ENCODE data around the gene SPDYE2.
"Not testable (repeated sequence)": the region's sequence is repeated elsewhere in the genome, so short reads cannot be mapped to it uniquely, and the experiment has no call there.

DNA sequence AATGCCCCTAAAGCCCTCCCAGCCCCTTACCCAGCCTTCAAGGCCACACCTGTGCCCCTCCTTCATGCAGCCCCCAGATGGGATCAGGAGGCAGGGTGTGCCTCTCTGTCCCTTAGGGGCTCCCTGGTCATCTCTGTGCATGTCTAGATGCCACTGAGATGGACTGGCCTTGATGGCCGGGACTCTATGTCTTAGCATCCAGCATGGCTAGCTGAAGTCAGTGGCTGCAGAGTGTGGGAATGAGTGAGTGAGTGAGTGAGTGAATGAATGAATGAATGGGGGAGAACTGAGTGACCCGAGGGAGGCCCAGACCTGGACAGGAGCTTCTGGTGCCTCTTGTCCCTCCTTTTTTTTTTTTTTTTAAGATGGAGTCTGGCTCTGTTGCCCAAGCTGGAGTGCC is 18.9 kb upstream of the SPDYE2 start:
- TF ChIP-seq, protein P1, sequence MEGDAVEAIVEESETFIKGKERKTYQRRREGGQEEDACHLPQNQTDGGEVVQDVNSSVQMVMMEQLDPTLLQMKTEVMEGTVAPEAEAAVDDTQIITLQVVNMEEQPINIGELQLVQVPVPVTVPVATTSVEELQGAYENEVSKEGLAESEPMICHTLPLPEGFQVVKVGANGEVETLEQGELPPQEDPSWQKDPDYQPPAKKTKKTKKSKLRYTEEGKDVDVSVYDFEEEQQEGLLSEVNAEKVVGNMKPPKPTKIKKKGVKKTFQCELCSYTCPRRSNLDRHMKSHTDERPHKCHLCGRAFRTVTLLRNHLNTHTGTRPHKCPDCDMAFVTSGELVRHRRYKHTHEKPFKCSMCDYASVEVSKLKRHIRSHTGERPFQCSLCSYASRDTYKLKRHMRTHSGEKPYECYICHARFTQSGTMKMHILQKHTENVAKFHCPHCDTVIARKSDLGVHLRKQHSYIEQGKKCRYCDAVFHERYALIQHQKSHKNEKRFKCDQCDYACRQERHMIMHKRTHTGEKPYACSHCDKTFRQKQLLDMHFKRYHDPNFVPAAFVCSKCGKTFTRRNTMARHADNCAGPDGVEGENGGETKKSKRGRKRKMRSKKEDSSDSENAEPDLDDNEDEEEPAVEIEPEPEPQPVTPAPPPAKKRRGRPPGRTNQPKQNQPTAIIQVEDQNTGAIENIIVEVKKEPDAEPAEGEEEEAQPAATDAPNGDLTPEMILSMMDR (IDR thresholded peaks at IDR 0.05; ENCODE audit: borderline replicate concordance, extremely low read depth, low read length, poor library complexity, severe bottlenecking) = not testable (repeated sequence)
- TF ChIP-seq EZH2 (IDR thresholded peaks at IDR 0.05; ENCODE audit: borderline replicate concordance, low read depth, low read length, severe bottlenecking) = not testable (repeated sequence)

Measured in DND-41 (cell line).